NCI-H524 (cell line): ENCODE measurements around the gene ROPN1.
A peak's percentile ranks its signal among the peaks of the same experiment; 100 is the strongest.

ENCODE experiments used
- DNase-seq, 2 experiments: peaks; one replicate each; lab custom pipeline; 2025; lab: John Stamatoyannopoulos, UW

ROPN1 gene

GRCh38 chr3:123947482-123947881, 44.4 kb downstream of the ROPN1 start:
- no peak for DNase-seq

DNA sequence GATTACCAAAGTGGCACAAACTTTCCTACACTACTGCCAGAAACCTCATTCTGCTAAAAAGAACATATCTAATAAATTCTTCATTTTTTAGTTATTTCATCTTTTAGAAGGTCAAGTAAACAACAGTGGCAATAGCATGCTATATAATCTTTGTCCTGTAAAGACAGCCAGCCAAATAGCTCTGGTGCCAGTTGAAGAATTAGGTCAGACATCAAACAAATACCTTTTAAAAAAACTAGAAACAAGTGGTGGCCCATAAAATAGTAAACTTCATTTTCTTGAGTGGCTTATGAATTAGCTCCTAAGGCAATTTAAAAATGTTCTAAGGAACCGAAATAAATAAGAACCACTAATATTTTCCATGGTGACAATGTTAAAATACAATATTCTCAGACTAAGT, 50.4 kb downstream of the ROPN1 start:
- DNase-seq = no peak

GRCh38 chr3:123941121-123941520, 50.8 kb downstream of the ROPN1 start:
- DNase-seq = peak; percentile 24 to 60

GRCh38 chr3:123939706-123940105, 52.2 kb downstream of the ROPN1 start:
- no peak for DNase-seq

DNA sequence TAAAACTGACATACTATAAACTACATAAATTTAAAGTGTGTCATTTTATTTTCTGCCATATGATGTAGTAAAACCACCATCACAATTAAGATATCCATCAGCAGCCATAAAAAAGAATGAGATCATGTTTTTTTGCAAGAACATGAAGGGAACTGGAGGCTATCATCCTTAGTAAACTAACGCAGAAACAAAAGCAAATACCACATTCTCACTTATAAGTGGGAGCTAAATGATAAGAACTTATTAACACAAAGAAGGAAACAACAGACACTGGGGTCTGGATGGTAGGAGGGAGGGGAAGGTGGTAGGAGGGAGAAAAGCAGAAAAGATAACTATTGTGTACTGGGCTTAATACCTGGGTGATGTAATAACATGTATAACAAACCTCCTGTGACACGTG, 55.5 kb downstream of the ROPN1 start:
- no peak for DNase-seq

DNA sequence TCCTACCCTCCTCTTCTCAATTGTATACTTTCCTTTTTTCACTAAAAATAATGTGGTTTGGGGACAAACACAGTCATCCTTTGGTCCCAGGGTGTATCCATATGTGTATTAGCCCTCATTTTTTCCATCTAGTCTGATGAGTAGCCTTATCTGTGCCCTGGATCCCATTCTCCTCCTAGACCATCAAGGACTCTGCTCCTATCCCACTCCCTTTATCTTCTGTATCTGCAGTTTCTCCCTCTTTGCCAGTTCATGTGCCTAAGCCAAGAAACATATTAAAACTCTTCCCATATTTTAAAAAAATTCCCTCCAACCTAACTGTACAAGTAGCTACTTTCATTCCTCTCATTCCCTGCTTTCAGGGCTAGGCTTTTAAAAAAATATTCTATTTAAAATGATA, 56.1 kb downstream of the ROPN1 start:
- DNase-seq = no peak

- DNase-seq = no peak
Observed at GRCh38 chr3:123934250-123934649, 57.7 kb downstream of the ROPN1 start.

- DNase-seq = no peak
Observed at GRCh38 chr3:123930445-123930844, 61.5 kb downstream of the ROPN1 start.

- DNase-seq = no peak
Observed at GRCh38 chr3:123929325-123929724, 62.6 kb downstream of the ROPN1 start.

- no peak for DNase-seq
Observed at GRCh38 chr3:123926396-123926795, 65.5 kb downstream of the ROPN1 start.

GRCh38 chr3:123920868-123921267, 71.1 kb downstream of the ROPN1 start:
- no peak for DNase-seq

- no peak for DNase-seq
Observed at GRCh38 chr3:123920383-123920782, 71.5 kb downstream of the ROPN1 start.

DNA sequence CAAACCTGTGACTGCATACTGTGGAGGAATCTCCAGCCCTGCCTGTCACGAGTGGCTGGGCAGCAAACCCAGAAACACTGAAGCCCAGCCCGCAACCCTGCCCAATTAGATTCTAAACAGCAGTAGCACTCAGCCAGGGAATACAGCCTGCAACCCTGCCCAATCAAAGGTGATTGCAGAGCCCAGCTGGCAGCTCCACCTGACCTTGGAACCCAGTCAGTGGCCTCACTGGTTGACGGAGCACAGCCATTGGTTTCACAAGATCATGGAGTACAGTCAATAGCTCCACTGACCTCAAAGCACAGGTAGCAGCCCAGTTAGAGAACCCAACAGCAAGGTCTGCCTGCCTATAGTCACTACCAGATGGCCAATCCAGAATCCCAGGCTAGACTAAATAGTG, 72.6 kb downstream of the ROPN1 start:
- no peak for DNase-seq
